ENCODE data around the gene FAM174B.

Gene FAM174B

GRCh38 chr15:92582206-92582605, 73.4 kb downstream of the FAM174B start:
- TF ChIP-seq REST (IDR thresholded peaks at IDR 0.05; ENCODE audit: insufficient read depth in 1 of 2, low read depth in 2 of 2, low read length in 2 of 2) (no peak), POLR2AphosphoS5 (IDR thresholded peaks at IDR 0.05; ENCODE audit: low read depth, low read length) (no peak), TAF1 (IDR thresholded peaks at IDR 0.05; ENCODE audit: borderline replicate concordance, insufficient read depth, low read length) (no peak), FOXP2 (optimal IDR thresholded peaks at IDR 0.05; ENCODE audit: borderline replicate concordance, extremely low read depth, extremely low read length, insufficient read depth) (no peak), SIN3A (IDR thresholded peaks at IDR 0.05; ENCODE audit: borderline replicate concordance, insufficient read depth, low read length) (no peak)

GRCh38 chr15:92580933-92581445, 74.6 kb downstream of the FAM174B start:
- TF ChIP-seq FOXP2 (optimal IDR thresholded peaks at IDR 0.05; ENCODE audit: borderline replicate concordance, extremely low read depth, extremely low read length, insufficient read depth) (no peak), SIN3A (IDR thresholded peaks at IDR 0.05; ENCODE audit: borderline replicate concordance, insufficient read depth, low read length) (no peak), REST (IDR thresholded peaks at IDR 0.05; ENCODE audit: insufficient read depth in 1 of 2, low read depth in 2 of 2, low read length in 2 of 2) (no peak), TAF1 (IDR thresholded peaks at IDR 0.05; ENCODE audit: borderline replicate concordance, insufficient read depth, low read length) (no peak), POLR2AphosphoS5 (IDR thresholded peaks at IDR 0.05; ENCODE audit: low read depth, low read length) (no peak)

GRCh38 chr15:92580521-92580920, 75.1 kb downstream of the FAM174B start:
- TF ChIP-seq POLR2AphosphoS5 (IDR thresholded peaks at IDR 0.05; ENCODE audit: low read depth, low read length): no peak
- TF ChIP-seq REST (IDR thresholded peaks at IDR 0.05; ENCODE audit: insufficient read depth in 1 of 2, low read depth in 2 of 2, low read length in 2 of 2): no peak
- no peak for TF ChIP-seq TAF1 (IDR thresholded peaks at IDR 0.05; ENCODE audit: borderline replicate concordance, insufficient read depth, low read length)
- TF ChIP-seq FOXP2 (optimal IDR thresholded peaks at IDR 0.05; ENCODE audit: borderline replicate concordance, extremely low read depth, extremely low read length, insufficient read depth): no peak
- no peak for TF ChIP-seq SIN3A (IDR thresholded peaks at IDR 0.05; ENCODE audit: borderline replicate concordance, insufficient read depth, low read length)

- TF ChIP-seq REST (IDR thresholded peaks at IDR 0.05; ENCODE audit: insufficient read depth in 1 of 2, low read depth in 2 of 2, low read length in 2 of 2) (no peak), POLR2AphosphoS5 (IDR thresholded peaks at IDR 0.05; ENCODE audit: low read depth, low read length) (no peak), TAF1 (IDR thresholded peaks at IDR 0.05; ENCODE audit: borderline replicate concordance, insufficient read depth, low read length) (no peak), FOXP2 (optimal IDR thresholded peaks at IDR 0.05; ENCODE audit: borderline replicate concordance, extremely low read depth, extremely low read length, insufficient read depth) (no peak), SIN3A (IDR thresholded peaks at IDR 0.05; ENCODE audit: borderline replicate concordance, insufficient read depth, low read length) (no peak)
Measured at GRCh38 chr15:92579931-92580470, 75.6 kb downstream of the FAM174B start.
